DMS153 (cell line): ENCODE results near the gene KIZ.
"Not testable (repeated sequence)": the region's sequence is repeated elsewhere in the genome, so short reads cannot be mapped to it uniquely, and the experiment has no call there.

ENCODE experiments used
- DNase-seq: peaks from one replicate; lab custom pipeline; 2025; lab: John Stamatoyannopoulos, UW

KIZ gene

DNA sequence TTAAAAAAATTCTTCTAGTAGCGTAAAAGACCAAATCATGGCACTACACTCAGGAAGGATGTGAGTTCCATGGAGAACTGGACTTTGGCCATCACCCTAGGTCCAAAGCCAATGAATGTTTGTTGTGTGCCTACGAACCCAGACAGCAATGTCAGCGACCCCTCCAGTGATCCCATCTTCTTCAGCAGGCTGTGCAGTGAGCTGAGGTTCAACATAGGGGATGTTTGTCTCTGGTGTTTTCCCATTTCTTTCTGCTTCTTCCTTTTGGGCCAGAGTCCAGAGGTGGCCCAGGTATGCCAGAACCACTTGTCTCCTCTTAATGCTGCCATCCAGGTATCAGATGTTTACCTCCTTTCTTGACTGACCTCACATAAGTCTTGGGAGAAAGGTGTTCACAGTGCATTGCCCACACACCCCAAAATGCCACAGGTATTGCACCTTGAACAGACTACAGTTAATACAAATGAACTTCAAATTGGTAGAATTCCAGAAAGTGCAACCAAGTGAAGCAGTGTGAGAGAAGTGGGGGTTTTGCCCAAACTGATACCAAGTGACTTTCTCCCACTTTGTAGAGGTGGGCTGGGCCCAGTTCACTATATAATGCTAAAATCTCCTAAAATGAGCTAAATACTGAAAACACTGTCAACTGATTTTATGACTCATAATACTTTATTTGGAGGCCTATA lies 14.1 kb downstream of the KIZ start:
- no peak for DNase-seq

DNA sequence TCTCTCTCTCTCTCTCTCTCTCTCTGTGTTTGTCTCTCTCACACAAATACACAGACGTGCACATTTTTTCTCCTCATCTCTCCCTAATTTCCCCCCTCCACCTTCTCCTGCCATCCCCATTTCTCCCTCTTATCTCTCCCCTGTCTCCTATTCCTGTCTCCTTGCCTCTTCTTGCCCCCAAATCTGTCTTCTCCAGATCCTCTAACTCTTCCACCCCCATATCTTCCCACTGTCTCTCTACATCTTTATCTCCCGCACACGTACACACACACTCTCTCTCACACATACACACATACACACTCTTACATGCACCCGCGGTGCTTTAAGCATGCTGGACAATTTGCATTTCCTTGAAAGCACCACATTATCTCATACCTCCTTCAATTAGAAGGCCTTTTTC lies 15.9 kb downstream of the KIZ start:
- no peak for DNase-seq

DNA sequence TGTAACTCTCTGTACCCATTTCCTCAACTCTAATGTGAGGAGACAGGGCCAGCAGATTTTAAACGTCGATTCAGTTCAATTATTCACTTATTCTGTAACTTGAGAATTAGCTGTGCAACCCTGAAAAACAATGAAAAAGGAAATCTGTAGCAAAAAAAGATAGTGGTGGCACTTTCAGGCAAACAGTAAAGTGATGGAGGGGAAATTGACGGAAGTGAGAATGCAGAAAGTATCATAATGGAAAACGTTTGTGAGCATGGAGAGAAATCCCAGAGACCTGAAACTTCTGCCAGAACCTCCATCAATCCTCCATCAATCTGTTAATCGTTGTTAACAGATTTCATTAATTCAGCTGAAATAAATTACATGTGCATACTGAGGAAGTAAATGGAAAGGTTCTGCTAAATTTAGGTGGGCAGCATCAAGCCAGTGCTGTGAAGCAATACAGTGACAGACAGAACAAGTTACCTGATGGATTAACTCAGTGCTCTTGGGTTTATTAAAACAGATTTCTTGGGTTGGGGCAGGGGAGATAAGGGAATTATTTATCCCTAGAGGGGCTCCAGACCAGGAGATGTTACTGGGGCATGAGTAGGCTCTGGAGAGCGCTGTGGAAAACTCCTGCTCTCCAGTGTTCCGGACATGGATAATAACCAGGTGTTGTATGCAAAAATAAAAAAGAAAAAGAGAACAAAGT lies 17.5 kb downstream of the KIZ start:
- no peak for DNase-seq

DNA sequence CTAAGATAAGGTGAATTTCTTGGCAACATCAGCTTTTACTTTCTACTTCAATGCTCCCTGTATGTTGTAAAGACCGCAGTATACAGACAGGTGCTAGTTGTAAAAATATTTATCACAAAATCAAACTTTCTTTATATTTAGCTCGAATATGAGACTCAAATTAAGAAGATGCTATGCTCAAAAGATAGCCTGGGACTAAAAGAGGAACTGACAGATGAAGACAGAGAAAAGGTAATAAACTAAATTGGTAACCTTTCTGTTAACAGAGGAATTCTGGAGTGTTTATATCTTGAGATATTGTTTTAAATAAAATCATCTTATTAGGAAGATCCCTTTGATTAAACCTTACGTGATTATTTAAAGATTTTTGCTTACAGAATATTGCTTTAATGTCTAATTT lies 19.5 kb downstream of the KIZ start:
- DNase-seq = no peak

DNA sequence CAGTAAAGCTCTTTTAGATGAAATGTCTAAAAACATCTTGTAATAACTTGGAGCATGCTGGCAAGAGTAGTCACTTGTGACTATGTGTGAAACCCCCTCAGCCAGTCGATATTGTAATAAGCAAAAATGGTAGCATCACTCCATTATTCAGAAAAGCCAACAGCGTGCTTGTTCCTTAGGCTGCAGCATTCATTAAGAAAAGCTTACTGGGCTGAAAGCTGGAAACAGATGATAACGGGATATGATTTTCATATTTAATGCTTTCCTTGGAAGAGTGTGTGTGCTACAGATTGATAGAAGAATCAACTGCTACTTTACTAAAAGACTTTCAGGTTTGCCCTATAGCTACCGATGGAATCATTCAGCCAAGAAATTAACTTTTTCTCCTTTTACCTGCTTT lies 20.3 kb downstream of the KIZ start:
- no peak for DNase-seq

DNA sequence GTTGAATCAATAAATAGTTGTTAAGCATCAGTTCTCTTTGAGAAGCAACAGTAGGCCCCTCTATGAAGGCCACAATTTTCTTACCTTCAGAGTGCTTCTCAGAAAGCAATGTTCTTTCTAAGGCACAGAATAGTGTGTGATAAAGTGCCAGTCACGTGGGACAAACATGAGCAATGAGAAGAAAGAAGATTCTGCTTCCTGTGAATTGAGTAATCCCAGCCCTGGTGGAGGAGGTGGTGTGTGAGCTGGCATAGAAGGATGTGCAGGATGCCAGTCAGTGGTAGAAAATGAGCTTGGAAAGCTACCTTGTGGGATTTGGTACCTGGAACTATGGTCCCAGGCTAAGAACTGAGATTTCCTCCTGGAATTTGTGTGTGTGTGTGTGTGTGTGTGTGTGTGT lies 21.7 kb downstream of the KIZ start:
- DNase-seq = no peak

DNA sequence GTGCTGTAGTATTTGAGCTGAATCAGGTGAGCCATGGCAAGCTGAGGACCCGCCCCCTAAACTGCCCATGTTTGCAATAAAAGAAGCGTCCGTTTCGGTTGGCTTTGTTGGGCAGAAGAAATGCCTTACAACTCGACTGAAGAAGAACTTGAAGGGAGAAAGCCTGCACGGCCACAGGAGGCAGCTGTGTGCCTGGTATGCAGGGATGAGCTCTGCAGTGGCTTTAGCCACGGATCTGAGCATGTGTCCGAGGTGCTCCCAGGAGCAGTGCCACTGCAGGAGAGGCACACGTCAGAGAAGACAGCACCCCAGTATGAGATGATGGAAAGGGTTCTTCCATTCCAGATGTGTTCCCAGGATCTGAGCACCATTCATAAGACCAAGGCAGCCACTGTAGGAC lies 23.5 kb downstream of the KIZ start:
- no peak for DNase-seq

DNA sequence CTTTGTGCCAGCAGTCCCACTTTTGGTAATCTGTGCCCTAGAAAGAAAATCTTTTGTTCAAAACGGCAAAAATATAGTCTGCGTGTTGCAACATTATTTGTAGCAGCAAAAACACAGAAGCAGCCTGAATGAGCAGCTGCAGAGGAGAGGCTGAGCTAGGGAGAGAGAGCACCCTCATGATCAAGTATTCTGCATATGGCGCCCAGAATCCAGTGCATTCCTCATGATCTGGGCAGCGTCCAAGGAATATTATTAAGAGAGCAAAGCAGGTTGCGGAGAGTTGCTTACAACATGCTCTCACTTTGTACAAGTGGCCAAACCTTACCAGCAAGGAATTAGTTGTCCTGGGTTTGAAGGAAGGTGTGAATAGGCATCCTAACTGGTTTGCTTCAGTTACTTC lies 25.9 kb downstream of the KIZ start:
- DNase-seq = no peak

DNA sequence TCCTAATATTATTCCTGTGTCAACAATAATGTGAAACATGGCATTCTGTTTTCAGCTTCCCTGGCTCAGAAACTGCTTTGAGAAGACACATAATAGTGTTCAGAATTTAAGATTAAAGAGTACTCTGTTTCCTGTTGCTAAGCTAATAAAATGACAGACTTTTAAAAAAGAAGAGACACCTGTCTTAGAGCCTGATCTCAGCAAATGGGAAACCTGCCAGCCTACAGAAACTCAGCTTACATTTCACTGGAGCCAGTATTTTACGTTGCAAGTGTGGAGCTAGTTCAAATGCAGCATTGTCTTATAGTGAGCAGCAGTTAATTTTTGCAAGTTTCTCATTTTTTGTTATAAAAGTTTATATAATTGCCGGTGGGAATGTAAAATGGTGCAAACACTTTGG lies 28.8 kb downstream of the KIZ start:
- DNase-seq = no peak

DNA sequence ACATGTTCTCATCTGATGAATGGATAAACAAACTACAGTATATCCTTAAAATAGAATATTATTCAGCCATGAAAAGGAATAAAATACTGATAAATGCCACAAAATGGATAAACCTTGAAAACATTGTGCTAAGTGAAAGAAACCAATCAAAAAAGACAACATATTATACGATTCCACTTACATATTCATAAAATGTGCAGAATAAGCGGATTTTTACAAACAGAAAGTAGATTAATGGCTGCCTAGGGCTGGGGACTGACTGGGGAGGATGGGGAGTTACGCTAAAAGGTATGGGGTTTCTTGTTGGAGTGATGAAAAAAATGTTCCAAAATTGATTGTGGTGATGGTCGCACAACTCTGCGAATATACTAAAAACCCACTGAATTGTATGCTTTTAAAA lies 29.4 kb downstream of the KIZ start:
- DNase-seq = no peak

DNA sequence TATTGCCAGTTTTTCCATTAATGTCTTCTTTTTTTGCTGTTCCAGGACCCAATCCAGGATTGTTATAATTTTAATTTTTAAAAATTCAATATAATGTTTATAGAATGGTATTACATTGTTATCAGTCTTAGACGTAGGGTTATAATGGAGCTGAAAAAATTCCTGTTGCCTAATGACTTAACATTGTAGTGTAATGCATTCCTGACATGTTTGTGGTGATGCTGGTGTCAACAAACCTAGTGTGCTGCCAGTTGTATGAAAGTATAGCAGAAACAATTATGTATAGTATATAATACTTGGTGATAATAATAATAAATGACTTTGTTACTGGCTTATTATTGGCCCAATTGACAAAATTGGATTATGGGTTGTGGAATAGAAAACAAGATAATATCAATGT lies 30.4 kb downstream of the KIZ start:
- no peak for DNase-seq

DNA sequence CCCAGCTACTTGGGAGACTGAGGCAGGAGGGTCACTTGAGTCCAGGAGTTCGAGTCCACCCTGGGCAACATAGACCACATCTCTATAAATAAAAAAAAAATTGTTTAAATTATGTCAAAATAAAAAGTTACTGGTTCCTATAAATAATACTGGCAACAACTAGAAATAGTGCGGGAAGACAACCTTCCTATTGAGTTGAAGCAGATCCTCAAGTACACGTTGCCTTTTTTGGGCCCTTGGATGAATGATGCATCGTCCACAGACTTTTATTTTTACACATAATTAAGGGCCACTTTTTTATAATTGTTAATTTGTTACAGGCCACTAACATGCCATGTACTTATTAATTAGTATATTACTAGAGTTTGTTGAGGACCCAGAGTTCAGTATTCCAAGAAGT lies 31.1 kb downstream of the KIZ start:
- DNase-seq = no peak

DNA sequence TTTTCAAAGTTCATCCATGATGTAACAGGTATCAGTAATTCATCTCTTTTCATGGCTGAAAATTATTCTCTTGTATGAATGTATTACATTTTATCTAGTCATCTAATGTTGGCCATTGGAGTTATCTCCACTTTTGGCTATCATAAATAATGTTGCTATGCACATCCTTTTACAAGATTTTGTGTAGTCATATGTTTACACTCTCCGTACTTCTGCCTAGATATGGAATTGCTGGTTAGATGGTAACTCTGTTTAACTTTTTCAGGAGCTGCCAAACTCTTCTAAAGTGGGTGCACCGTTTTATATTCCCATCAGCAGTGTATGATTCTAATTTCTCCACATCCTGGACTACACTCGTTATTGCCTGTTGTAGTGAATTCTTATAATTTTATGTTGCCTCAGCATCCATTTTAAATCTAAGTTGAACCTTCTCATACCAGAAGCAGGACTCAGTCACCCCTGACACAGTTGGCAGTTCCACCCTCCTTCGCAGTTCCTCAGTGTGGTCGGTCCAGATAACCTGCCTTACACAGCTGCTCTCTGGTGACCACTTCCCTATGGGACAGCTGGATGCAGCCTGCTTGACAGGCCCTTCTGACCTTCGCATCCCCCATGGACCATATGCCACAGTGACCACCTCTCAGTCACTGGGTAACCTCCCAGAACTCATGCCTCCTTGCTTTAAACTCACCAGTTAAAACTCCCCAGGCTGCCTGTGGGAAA lies 33.9 kb downstream of the KIZ start:
- DNase-seq = no peak

DNA sequence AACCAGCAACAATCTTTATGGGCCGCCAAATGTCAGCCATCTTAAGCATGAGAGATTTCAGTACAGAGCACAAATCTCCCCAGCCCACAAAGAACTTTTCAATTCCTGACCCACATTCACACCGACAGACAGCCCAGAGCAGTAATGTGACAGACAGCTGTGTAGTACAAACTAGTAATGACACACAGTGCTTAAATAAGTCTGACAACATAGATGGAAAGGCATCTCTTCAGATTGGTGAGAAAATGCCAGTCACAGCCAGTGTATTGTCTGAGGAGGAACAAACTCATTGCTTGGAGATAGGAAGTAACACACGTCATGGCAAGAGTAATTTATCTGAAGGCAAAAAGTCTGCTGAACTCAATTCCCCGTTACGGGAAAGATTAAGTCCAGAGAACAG lies 36.0 kb downstream of the KIZ start:
- DNase-seq = no peak

DNA sequence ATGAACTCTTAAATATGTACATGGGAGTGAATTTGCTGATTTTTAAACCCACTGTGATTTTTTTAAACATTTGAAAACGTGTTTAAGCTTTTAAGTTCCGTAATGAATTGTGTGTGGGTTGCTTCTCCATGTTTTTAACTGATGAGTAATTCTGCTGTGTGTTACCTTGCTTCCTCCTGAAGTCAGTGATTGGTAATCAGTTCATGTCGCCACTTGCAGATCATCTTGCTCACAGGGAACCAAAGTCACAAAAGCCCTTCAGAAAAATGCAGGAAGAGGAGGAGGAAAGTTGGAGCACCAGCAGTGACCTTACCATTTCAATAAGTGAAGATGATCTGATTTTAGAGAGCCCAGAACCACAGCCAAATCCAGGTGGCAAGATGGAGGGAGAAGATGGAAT lies 36.7 kb downstream of the KIZ start:
- no peak for DNase-seq

DNA sequence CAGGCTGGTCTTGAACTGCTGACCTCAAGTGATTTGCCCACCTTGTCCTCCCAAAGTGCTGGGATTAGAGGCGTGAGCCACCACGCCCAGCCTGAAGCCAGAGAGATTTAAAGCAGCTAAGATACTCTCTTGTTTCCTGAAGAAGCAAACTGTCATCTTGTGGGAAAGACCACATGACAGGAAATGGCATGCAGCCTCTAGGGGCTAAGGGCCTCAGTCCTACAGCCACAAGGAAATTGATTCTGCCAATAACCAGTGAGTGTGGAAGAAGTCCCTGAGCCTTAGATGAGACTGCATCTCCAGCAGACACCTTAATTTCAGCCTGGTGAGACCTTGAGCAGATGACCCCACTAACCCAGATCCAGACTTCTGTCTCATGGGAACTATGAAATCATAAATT lies 40.9 kb downstream of the KIZ start:
- no peak for DNase-seq

DNA sequence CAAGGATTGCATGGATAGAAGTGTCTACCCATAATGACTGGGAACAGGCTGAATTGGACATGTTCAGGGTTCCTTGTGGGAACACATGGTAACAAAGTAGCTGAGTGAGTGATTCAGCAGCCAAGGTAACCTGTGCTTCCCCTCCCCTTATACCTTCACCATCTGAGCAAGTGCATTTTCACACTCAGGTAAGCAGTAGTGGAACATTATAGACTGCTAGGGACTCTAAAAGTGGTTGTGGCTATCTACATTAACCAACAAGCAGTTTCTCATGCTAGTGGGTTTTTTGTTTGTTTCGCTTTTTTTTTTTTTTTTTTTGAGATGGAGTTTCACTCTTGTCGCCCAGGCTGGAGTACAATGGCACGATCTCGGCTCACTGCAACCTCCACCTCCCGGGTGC lies 41.4 kb downstream of the KIZ start:
- no peak for DNase-seq

DNA sequence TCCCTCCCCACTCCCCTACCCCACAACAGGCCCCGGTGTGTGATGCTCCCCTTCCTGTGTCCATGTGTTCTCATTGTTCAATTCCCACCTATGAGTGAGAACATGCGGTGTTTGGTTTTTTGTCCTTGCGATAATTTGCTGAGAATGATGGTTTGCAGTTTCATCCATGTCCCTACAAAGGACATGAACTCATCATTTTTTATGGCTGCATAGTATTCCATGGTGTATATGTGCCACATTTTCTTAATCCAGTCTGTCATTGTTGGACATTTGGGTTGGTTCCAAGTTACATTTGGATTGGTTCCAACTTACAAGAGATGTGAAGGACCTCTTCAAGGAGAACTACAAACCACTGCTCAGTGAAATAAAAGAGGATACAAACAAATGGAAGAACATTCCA lies 42.2 kb downstream of the KIZ start:
- not testable (repeated sequence) for DNase-seq

DNA sequence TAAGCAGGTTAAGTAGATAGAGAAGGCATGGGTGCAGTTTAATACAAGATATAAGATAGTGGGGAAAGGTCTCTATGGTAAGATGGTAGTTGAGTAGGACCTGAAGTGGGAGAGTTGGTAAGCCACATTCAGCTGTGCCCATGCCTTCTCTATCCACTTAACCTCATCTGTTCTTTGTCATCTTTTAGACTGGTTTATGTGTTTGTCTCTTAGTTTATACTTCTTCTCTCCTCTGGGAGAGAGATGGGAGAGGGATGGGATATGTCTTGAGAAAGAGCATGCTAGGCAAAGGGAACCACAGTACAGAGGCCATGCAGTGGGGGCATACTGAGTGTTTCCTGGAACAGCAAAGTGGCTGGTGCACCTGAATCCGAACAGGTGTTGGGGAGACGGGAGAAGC lies 46.7 kb downstream of the KIZ start:
- DNase-seq = no peak

DNA sequence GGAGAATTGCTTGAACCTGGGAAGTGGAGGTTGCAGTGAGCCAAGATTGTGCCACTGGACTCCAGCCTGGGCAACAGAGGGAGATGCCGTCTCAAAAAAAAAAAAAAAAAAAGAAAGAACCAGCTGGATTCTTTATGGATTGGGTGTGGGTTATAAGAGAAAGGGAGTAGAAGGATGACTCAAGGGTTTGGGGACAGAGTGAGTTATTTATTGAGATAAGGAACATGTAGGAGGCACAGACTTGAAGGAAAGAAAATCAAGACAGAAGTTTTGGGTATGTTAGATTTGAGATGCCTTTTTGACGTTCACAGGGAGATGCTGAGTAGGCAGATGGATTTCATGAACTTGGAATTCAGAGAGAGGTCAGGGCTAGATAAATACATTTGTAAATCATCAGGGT lies 47.6 kb downstream of the KIZ start:
- DNase-seq = no peak

DNA sequence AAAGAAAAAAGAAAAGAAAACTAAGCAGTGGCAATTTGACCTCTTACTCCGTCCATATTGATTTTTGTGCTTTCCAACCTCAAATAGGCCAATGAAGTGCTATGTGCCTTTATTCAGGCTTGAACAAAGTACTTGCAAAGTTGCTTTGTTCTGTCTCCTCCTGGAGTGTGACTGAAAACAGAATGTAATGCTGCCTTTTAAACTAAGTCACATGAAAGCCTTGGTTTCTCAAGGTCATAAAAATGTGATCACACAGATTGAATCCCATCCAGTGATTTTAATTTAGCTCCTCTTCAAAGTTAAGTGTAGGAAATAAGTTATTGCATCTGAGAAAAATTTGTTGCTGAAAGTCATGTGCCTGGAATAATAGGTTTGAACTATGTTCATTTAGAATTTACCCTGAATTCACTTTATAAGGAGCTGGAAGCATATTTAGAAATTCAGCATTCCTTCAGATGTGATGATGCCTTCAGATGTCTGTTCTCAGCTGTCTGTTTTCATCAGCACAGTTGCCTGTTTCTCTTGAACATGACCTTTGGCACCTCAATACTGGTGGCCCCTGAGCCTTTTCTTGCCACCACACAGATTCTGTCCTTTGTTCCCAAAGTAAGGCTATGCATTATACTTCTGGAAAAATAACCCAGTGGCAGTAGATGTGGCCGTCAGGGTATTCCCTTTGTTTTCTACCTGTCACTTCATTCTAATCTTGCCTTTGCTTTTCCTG lies 48.8 kb downstream of the KIZ start:
- no peak for DNase-seq

DNA sequence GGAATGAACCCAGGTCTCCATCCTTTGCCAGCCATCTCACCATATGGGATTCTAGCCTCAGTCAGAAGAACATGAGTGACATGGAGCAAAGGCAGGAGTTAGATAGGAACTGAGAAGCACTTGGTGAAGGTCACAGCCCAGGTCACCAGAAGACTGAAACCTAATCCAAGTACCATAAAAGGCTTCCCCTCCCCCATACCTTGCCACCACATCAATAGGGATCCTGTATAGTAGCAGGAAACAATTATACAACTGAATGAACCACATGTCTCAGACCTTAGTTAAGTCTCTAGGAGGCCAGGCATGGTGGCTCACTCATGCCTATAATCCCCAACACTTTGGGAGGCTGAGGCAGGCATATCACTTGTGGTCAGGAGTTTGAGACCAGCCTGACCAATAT lies 49.6 kb downstream of the KIZ start:
- DNase-seq = no peak

DNA sequence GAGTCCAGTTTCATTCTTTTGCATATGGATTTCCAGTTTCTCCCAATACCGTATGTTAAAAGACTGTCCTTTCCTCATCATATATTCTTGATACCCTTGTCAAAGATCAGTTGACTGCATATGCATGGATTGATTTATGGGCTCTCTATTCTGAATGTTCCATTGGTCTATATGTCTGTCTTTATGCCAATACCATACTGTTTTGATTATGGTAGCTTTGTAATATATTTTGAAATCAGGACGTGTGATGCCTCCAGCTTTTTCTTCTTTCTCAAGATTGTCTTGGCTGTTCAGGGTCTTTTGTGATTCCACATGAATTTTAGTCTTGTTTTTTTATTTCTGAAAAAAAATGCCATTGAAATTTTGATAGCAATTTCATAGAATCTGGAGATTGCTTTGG lies 51.9 kb downstream of the KIZ start:
- no peak for DNase-seq
